ENCODE measurements around the gene MAP4K3.

MAP4K3 gene

DNA sequence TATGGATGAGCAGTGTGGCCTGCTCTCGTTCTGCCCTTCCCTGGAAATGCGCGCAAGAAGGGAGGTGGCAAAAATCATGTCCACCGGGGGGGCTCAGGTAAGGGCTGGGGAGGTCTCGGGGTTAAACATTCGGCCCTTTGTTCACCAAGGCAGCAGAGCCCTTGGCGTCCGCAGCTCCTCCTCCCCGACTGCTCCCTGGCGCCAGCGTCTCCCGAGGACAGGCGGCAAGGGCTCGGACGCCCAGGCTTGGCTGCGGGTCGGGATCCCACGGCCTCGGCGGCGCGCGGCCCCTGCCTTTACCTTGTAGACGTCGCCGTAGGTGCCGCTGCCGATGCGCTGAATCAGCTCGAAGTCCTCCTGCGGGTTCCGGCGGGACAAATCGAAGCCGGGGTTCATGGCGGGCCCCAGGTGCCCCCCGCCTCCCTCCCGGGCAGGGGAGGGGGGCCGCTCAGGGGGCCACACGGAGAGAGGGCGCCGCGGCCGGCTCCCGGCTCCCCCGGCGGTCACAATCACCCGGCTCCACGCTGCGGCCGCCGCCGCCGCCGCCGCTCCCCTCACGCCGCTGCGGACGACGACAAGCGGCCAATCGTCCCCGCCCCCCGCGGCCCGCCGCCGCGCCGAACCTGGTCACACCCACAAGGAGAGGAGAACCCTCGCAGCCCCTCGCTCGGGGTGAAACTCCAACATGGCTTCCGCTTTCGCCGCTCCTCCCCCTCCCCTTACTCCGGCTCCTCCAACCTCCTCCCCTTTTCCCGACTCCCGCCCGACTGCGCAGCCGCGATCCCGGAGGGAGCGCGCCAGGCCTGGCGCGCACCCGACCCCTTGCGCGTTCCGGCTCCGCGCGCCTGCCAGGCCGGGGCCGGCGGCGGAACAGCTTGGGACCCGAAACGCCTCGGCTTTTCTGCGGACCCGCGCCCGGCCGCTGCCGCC lies at the start of gene MAP4K3:
TSS of gene MAP4K3 (minus strand) at position 694 of the 930 bp plus-strand sequence. CDS start at position 396, 298 bp downstream.
- DNase-seq: peak in 1 of 2 experiments; percentile 36

DNA sequence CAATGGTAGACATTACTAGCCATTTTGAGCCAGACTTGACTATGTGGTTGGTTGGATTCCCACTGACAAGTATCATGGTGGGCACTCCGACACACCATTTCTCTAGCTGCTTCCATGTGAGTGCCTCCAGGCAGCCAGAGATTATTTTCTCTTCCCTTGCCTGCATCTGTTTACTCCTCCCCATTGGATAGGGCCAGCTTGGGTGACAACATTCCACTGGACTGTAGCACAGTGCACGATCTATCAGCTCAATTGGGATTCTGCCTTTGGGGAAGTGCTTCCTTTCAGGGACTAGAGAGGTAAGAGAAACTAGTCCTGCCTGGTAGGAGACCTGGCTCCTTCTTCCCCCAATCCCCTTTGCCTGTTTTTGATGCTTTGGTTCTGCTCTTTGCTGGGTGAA lies 49.0 kb upstream of the MAP4K3 start:
- no peak for DNase-seq

DNA sequence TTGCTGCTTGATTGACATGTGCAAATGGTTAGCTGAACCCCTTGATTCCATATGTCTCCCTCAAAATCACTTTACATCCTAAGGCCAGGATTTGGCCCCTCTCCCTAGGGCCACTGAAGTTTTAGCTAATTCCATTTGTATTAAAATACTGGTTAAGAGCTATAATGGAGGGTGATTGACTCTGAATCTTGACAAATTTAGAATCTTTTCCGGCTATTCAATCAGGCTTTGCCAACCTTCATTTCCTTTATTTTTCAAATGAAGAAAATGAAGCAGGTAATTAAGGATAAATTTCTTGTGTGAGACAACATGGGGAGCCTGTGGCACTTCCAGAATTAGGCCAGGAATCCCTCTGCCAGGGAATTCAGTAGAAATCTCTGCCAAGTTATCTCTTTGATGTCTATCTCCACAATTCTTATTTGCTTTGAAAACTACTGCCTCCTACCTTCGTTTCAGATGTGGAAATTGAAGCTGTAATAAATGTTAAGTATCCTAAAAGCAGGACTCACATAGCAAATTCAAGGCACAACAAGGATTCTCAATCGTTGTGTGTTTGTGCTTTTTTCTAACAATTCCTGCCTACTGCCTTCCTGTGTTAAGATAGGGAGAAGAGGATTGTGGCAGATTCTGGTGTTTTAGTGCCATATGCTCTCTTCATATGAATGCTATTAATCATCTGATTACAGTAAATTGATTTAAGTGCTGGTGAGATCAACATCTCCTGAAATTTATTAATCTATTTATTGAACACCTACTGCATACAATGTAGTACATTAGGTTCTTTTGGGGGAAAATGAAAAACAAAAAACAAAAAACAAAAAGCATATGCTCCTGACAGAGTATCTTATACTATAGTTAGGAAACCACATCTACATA lies 47.8 kb upstream of the MAP4K3 start:
- DNase-seq: peak in 1 of 2 experiments; percentile 57

DNA sequence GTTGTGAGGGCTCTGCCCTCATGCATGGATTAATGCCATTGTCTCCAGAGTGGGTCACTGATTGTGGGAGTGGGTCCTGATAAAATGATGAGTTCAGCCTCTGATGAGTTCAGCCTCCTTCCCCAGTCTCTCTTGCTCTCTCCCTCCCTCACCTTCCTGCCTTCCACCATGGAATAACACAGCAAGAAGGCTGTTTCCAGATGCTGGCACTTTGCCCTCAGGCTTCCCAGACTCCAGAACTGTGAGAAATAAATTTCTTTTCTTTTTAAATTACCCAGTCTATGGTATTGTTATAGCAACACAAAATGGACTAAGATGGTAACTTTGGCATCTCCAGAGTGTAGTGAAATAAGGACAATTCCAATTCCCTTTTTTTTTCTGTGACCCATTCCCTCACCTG lies 47.1 kb upstream of the MAP4K3 start:
- no peak for DNase-seq

DNA sequence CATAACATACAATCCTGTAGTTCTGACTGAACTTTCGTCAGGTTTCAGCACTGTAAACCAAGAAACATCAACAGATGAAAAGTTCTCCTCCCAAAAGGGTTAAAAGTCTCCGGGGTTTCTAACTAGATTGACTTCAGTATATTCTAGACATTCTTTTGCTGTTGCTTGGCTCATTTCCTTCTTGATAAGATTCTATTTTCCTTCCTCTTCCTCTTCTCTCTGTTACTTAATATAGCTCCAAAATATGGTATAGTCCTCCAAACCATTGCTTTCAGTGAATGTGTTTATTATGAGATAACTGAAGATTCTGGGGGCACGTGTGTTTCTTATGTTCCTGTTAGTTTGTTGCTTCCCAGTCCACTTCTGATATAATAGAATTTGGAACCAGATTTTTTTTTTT lies 46.4 kb upstream of the MAP4K3 start:
- DNase-seq: no peak

DNA sequence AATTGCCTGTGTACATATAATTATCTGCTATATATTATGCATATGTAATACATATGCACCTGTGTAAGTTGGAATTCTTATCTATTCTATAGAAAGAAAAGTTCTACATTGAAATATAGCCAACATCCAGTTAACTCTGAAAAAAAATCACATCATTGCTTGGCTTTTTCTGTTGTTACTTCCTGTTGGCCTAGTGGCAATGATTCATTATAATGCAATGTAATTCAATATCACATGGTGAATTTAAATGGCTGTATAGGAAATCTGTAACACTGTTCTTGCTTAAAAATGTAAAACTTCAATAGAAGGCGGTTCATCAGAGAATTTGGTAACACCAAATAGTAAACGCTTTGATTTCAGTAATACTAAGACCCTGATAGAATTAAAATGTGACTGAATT lies 44.5 kb upstream of the MAP4K3 start:
- no peak for DNase-seq

DNA sequence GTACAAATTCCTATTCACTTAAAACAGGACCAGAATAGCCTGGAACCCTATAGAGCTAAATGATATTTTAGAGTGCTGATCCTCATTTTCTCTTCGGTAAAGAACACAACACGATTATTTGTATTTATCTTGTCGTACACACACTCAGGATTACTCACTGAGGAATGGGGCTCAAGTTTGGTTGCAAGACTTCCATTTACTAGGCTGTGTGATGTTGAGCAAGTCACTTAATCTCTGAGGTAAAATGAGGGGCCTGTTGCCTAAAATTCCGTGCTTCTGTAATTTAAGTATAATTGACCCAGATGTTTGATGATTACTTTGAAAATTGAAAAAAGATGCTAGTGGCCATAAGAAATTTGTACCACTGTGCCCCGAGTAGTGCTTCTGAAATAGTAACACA lies 42.6 kb upstream of the MAP4K3 start:
- no peak for DNase-seq

DNA sequence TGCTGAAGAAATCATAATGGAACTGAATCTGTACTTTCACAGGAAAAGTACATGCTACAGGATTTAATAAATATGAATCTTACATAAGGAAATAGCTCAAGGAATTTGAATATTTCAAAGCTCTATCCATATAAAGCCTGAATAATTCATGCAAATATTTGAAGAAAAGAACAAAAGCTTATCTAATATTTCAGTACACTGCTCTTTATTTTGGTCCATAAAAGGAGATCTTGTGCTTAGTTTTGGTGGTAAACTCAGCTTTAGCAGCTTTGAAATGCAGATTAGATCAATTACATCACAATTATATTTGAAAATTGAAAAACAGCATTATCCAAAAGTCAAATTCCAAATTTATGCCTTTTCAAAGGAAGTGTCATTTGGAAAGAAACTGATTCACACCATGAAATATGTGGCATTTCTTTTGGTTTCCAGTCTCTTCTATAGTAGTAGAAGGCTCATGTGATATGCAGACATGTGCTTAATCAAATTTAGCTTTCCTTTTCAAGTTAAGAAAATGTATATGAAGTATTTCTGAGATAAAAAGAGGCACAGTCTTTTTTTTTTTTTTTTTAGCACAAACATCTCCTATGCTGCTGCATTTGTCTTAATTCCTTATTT lies 42.1 kb upstream of the MAP4K3 start:
- DNase-seq: no peak

DNA sequence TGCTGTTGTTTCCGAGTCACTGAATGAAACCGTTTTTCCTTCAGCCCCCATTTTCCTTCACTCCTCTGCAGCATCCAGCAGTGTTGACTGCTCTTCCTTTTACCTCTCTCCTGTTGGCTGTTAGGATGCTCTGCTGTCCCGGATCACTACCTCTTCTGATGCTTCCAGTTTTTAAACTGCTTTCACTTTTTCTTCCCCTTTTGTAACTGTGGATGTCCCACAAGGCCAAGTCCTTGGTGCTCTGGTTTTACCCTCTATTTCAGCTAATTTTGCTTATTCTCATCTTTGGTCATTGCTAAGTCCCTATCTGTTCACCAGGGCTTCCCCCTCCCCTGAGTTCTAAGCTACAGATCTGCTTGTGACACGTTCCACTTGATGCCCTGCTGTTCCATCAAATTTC lies 39.4 kb upstream of the MAP4K3 start:
- DNase-seq: no peak

DNA sequence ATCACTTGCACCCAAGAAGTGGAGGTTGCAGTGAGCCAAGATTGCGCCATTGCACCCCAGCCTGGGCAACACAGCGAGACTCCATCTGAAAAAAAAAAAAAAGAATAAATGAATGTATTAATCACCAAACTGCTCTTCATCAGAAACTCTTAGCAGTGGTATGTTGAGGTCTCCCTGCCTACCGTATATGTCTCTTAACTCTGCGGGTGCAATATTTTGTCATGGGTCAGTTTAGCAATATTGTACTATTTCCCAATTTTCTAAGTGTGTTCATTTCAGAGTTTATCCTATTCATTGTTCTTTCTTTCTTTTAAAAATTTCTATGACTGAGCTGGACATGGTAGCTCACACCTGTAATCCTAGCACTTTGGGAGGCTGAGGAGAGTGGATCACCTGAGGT lies 37.9 kb upstream of the MAP4K3 start:
- DNase-seq: no peak

DNA sequence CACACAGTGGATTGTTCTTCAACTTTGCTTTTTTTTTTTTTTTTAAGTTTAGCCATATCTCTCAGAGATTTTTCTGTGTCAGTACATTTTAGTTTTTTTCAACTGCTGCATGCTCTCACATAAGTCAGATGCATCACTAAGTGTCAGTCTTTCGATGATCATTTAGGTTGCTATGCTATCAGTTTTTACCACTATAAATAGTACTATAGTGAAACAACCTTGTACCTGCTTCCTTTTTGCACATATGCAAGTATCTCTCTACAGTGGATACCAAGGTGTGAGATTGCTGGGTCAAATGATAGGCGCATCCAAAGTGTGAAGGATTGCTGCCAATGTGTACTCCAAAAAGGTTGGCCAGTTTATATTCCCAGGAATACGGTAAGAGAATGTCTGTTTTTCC lies 33.5 kb upstream of the MAP4K3 start:
- DNase-seq: no peak

DNA sequence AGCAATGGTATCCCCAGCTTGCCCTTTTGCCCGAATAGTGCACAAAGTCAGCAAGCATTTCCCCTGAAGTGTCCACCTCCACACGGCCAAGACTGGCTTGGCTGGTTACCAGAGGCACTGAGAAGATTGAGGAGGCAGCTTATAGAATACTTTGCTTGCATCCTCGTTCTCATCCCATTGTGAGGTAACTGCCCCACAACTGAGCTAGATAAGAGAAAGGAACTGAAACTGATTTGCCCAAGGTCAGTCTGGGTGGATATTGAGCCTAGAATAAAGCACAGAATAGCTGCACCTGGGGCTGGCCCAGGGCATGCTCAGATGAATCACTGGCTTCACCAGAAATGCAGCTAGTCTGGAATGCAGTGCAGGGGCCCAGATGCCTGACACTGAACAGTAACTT lies 32.7 kb upstream of the MAP4K3 start:
- DNase-seq: no peak

DNA sequence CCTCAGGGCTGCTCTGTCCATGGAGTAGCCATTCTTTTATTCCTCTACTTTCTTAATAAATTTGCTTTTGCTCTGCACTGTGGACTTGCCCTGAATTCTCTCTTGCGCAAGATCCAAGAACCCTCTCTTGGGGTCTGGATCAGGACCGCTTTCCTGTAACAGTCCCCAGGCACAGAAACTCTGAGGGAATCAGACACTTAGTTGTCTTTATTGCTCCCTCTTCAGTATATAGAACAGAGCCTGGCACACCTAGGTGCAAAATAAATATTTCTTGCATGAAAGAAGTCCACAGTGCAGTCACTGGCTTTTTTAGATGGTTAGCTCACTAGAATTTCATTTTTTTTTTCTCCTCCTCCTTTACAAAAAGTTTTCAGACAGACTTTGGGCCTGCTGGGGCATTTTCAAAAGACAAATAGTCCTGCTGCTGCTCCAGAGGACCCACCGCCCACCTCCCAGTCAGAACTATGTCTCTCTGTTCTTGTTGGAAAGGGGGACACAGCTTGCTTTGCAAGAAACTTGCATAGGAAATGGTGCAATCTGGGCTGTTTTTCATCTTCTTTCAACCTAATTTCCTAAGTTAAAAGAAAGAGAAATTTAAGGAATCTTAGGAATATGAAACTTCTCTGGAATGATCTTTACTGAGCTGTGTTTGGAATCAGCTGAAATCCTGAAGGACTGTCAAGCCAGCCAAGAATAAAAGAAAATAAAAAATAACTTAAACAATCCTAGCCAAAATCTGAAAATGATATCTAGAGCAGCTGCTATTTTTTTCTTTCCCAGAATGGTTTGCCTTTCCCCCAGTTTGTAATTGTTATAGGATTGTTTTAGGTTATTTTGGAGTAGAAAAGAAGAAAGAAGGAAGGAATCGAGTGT lies 31.7 kb upstream of the MAP4K3 start:
- no peak for DNase-seq

DNA sequence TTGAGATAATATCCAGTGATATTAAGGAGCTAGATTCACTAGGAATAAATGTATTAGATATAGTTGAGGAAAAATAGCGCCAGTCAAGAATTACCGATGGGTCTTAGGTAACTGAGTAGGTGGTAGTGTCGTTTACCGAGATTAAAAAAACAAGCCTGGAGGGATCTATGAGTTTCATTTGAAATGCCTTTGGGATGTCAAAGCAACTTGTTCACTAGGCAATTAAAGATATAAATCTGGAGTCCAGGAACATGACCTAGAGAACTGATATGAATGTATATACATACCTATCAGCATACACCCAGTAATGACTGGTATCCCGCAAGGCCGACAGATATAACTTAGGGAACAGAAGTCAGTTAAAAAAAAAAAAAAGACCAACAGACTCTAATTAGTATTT lies 29.2 kb upstream of the MAP4K3 start:
- DNase-seq: no peak

DNA sequence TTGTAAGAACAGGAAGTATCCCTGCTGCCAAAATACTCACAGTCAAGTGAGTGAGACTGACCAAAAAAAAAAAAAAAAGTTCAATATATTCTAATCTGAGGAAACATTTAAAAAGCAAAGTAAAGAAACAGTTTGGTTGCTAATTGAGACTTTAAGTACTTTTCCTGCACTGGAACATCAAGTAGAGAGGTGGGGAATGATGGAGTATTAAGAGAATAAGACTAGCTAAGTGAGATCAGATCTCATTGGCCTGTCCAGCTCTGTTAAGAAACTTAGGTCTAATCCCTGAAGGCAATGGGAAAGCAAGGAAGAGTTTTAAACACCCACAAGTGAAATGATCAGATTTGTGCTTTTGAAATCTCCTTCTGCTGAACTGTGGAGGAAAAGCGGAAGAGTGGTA lies 27.8 kb upstream of the MAP4K3 start:
- no peak for DNase-seq

DNA sequence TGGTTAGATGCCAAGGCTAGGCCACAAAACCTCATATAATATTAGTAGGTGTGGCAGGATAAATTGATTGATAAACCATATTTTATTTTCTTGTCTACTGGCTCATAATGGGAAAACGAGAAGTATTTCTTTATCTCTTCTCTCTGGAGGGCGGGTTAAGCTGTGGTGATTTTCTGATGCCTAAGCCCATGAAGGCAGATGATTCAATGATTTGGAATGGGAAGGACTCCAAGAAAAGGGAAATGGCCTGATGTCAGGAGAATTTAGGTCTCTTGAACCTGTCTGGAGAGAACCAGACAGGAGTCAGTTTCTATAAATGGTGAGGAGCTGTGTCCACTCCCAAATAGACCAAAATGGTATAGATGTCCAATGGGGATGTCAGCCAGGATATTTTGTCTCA lies 18.7 kb upstream of the MAP4K3 start:
- no peak for DNase-seq

DNA sequence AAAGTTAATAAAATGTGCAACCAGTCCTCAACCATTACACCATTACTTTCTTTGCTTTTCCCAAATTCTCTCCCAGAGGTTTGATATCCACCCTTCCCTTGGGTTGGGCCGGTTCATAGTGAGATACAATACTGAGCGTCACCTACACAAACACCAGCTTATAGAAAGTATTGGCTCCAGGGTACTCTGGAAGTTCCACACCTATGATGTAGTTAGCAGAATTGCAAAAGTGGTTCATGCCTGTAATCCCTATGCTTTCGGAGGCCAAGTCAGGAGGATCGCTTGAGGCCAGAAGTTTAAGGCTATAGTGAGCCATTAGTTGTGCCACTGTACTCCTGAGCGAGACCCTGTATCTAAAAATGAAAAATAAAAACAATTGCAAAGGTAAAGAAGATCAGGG lies 15.3 kb upstream of the MAP4K3 start:
- no peak for DNase-seq

DNA sequence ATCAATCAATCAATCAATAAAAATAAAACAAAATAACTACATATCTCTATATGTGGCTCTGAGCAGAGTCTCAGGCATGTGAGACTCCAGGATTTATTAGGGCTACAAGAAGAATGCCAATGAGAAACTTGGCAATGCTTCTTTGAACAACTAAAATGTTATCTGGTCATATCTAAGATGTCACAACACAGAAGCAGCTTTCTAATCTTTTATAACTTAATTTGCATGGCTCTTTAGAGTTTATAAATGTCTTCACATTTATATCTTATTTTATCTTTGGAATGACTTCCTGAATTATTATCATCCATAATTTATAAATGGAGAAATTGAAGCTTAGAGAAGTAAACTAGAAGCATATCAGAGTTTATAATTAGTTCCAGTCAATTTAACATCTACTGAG lies 14.9 kb upstream of the MAP4K3 start:
- DNase-seq: no peak

DNA sequence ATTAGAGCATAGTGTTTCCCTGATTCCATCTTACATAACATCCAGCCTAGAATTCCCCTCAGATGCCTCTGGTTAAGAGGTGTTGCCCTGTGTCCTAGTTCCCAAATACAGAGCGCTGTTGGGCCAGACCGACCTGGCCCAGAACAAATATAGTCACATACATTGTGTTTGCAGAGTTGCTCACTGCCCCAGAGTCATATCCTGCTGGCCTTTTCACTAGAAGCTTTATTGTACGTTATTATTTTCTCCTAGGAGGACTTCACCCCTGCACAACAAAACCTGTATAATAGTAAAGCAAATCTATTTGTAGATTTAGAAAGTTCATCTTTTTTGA lies 11.1 kb upstream of the MAP4K3 start:
- no peak for DNase-seq

DNA sequence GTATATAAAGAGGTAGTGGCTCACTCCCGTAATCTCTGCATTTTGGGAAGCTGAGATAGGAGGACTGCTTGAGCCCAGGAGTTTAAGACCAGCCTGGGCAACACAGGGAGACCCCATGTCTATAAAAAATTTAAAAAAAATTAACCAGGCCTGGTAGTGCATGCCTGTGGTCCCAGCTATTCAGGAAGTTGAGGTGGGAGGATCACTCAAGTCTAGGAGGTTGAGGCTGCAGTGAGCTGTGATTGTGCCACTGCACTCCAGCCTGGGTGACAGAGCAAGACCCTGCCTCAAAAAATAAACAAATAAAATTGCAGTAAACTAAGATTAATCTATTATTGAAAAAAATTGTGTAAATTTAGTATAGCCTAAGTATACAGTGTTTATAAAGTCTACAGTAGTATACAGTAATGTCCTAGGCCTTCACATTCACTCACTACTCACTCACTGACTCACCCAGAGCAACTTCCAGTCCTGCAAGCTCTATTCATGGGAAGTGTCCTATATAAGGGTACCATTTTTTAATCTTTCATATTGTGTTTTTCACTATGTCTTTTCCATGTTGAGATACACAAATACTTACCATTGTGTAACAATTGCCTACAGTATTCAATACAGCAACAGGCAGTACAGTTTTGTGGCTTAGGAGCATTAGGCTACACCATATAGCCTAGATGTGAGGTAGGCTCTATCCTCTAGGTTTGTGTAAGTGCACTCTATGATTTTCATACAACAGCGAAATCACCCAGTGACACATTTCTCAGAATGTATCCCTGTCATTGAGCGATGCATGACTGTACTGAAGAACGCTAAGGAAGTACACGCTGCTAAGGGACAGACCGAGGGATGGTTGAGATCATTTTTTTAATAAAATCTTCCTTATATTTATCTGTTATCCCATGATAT lies 10.4 kb upstream of the MAP4K3 start:
- DNase-seq: no peak

DNA sequence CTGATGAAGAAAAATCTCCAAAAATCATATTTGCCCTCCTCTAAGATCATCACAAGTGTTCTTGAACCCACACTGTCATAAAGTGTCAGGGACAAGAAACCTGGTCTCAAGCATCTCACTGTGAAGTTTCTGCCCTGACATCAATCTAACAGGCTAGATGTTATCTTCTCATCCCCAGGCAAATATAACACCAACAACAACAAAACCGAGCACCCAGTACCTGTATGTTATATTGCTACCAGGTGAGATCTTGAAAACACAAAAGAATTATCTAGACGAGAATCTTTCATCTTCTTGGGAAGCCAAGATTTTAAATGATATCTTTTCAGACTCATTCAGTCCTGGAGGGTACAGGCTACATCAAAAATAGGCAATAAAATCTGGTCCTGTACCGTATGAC lies 8.8 kb upstream of the MAP4K3 start:
- no peak for DNase-seq

DNA sequence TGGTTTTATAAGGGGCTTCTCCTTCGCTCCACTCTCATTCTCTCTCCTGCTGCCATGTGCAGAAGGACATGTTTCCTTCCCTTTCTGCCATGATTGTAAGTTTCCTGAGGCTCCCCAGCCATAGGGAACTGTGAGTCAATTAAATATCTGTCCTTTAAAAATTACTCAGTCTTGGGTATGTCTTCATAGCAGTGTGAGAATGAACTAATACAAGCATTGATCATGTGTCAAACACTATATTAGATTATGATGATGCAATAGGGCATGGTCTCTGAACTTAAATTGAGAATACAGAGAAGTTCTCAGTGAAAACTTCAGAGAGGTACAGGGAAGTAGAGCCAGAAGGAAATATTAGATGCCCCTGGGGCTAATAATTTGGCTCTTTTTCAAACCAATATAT lies 5.9 kb upstream of the MAP4K3 start:
- DNase-seq: no peak

Data from cerebellar nuclear complex (tissue), 1 donor.